Caco-2 (cell line): ENCODE measurements around the gene DERA. TPM values are rescaled to one million over a fixed set of nuclear protein-coding genes. Genes with fewer than 3 reads are reported as not detected.

Experiments
- BruUV-seq: library from RNA; stranded (reverse); fragments of 400-500 nt; replicated peaks from 2 replicates; lab custom pipeline; 2021; lab: Mats Ljungman, UMichigan
- CTCF ChIA-PET: fragments of 300-600 bp; sonication (Branson Sonifier 250); formaldehyde crosslinking; loops from one replicate; lab custom pipeline; 2022; ENCODE audit warnings: antibody characterized with exemption; lab: Charles Lee
- POLR2A ChIA-PET: fragments of 300-600 bp; sonication (Branson Sonifier 250); formaldehyde crosslinking; loops from one replicate; lab custom pipeline; 2022; ENCODE audit warnings: antibody characterized with exemption; lab: Charles Lee
- DNase-seq, 2 experiments: peaks; one replicate each; pipeline versions ENCODE4 v3.0.0 to v3.0.0-alpha.2; 2020 to 2022
- H3K27me3 ChIP-seq: replicated peaks from 2 replicates; pipeline ENCODE4 v1.6.0; 2011; ENCODE audit warnings: low read length; ENCODE audit not compliant: control insufficient read depth, insufficient read depth
- H3K36me3 ChIP-seq: 2 replicates; pipeline ENCODE4 v1.5.1; 2011; ENCODE audit warnings: low read length; ENCODE audit not compliant: control insufficient read depth, insufficient read depth
- H3K4me1 ChIP-seq: fragments of 250-450 bp; sonication (Bioruptor Pico); 2 replicates; pipeline ENCODE4 v1.5.1; 2020; ENCODE audit warnings: mild to moderate bottlenecking
- H3K4me3 ChIP-seq: 2 replicates; pipeline ENCODE4 v1.5.1; 2011; ENCODE audit warnings: low read depth, mild to moderate bottlenecking, control low read depth, low read length
- H3K9me3 ChIP-seq: fragments of 250-450 bp; sonication (Bioruptor Pico); 2 replicates; pipeline ENCODE4 v1.5.1; 2020; ENCODE audit warnings: mild to moderate bottlenecking, moderate library complexity
- H3K27ac Mint-ChIP-seq: one replicate; pipeline ENCODE4 v1.8.0; 2022; ENCODE audit warnings: mixed read lengths; ENCODE audit not compliant: unreplicated experiment
- H3K27me3 Mint-ChIP-seq: one replicate; pipeline ENCODE4 v1.8.0; 2022; ENCODE audit warnings: mixed read lengths; ENCODE audit not compliant: insufficient read depth, unreplicated experiment
- H3K36me3 Mint-ChIP-seq: one replicate; pipeline ENCODE4 v1.8.0; 2022; ENCODE audit warnings: mild to moderate bottlenecking, mixed read lengths; ENCODE audit not compliant: insufficient read depth, unreplicated experiment
- H3K4me1 Mint-ChIP-seq: one replicate; pipeline ENCODE4 v1.8.0; 2022; ENCODE audit warnings: low read depth, mixed read lengths; ENCODE audit not compliant: unreplicated experiment
- H3K4me3 Mint-ChIP-seq: one replicate; pipeline ENCODE4 v1.8.0; 2022; ENCODE audit warnings: mild to moderate bottlenecking, moderate library complexity, mixed read lengths; ENCODE audit not compliant: unreplicated experiment
- H3K9me3 Mint-ChIP-seq: one replicate; pipeline ENCODE4 v1.8.0; 2022; ENCODE audit warnings: mixed read lengths; ENCODE audit not compliant: unreplicated experiment
- intact Hi-C: fragments of 100-400 bp; cut with micrococcal nuclease; formaldehyde crosslinking; loops from one replicate; pipeline ENCODE4 v1.10.0; 2022; ENCODE audit not compliant: unreplicated experiment
- total RNA-seq: library from RNA; stranded (reverse); gene quantifications from 2 replicates; pipeline ENCODE4 v1.2.3, GENCODE V29; 2022
- TF ChIP-seq, protein P1 (sequence below), 2 experiments: fragments of 200-600 bp in 1 of 2; IDR thresholded peaks; 1 replicate in 1 of 2; 2 replicates in 1 of 2; pipeline versions ENCODE4 v1.5.1 to v1.8.0; 2011 to 2022; ENCODE audit warnings: antibody characterized with exemption in 1 of 2, control low read depth in 1 of 2, inconsistent platforms in 1 of 2, low read depth in 1 of 2, low read length in 1 of 2, mild to moderate bottlenecking in 1 of 2, moderate library complexity in 1 of 2; ENCODE audit not compliant: insufficient read depth in 1 of 2, severe bottlenecking in 1 of 2, unreplicated experiment in 1 of 2

DERA gene
- total RNA-seq, 1 experiment from 2014 or later, result 86.4 TPM

GRCh38 chr12:15995801-15996200 lies 84.7 kb downstream of the DERA start:
- H3K9me3 Mint-ChIP-seq, result no peaks in the 10 kb centered on the region
- Histone ChIP-seq H3K4me3 (no peak overlapping the region), H3K27me3 (no peaks in the 10 kb centered on the region), H3K4me1 (no peaks in the 10 kb centered on the region; the same call in 1 of the 2 replicates), H3K36me3 (peaks cover 1% of the 10 kb centered on the region; the same call in 1 of the 2 replicates), H3K9me3 (no peaks in the 10 kb centered on the region)
- intact Hi-C loops, result loop anchor here (1.0 to 2.0 kb wide), 5 partner anchors 34 to 364 kb away; no protein-coding TSS in a partner anchor
- peaks cover 4% of the 10 kb centered on the region for H3K4me1 Mint-ChIP-seq
- TF ChIP-seq, protein P1, sequence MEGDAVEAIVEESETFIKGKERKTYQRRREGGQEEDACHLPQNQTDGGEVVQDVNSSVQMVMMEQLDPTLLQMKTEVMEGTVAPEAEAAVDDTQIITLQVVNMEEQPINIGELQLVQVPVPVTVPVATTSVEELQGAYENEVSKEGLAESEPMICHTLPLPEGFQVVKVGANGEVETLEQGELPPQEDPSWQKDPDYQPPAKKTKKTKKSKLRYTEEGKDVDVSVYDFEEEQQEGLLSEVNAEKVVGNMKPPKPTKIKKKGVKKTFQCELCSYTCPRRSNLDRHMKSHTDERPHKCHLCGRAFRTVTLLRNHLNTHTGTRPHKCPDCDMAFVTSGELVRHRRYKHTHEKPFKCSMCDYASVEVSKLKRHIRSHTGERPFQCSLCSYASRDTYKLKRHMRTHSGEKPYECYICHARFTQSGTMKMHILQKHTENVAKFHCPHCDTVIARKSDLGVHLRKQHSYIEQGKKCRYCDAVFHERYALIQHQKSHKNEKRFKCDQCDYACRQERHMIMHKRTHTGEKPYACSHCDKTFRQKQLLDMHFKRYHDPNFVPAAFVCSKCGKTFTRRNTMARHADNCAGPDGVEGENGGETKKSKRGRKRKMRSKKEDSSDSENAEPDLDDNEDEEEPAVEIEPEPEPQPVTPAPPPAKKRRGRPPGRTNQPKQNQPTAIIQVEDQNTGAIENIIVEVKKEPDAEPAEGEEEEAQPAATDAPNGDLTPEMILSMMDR (IDR thresholded peaks at IDR 0.05; ENCODE audit: insufficient read depth in 1 of 2, low read depth in 1 of 2, low read length in 1 of 2, severe bottlenecking in 1 of 2, unreplicated experiment in 1 of 2), result no peak
- CTCF ChIA-PET, result interaction anchor here (0.8 kb wide), 1 partner anchor 848 kb away, joined by 3 read pairs; no protein-coding TSS in a partner anchor
- H3K4me3 Mint-ChIP-seq, result no peak overlapping the region
- POLR2A ChIA-PET, result no interaction called here
- H3K27ac Mint-ChIP-seq, result no peak overlapping the region
- DNase-seq, result no peak
- peaks cover 12% of the 10 kb centered on the region for H3K36me3 Mint-ChIP-seq
- BruUV-seq, result no TSS peak
- H3K27me3 Mint-ChIP-seq, result no peaks in the 10 kb centered on the region

DNA sequence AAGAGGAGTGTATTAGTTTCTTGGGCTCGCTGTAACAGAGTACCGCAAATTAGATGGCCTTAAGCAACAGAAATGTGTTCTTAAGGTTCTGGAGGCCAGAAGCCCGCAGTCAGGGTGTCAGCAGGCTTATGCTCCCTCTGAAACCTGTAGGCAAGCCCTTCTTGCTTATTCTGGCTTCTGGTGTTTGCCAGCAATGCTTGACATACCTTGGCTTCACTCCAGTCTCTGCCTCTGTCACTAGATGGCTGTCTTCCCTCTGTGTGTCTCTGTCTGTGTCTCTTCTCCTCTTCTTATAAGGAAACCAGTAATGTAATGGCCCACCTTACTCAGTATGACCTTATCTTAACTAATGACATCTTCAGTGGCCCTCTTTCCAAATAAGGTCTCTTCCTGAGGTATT lies 85.1 kb downstream of the DERA start:
- Histone ChIP-seq H3K4me1 (no peaks in the 10 kb centered on the region; the same call in 1 of the 2 replicates), H3K4me3 (no peak overlapping the region), H3K36me3 (peaks cover 1% of the 10 kb centered on the region; the same call in 1 of the 2 replicates), H3K9me3 (no peaks in the 10 kb centered on the region), H3K27me3 (no peaks in the 10 kb centered on the region)
- intact Hi-C loops, result loop anchor here (1.0 to 2.0 kb wide), 5 partner anchors 34 to 364 kb away; no protein-coding TSS in a partner anchor
- H3K27me3 Mint-ChIP-seq, result no peaks in the 10 kb centered on the region
- peaks cover 4% of the 10 kb centered on the region for H3K4me1 Mint-ChIP-seq
- H3K9me3 Mint-ChIP-seq, result no peaks in the 10 kb centered on the region
- no TSS peak for BruUV-seq
- H3K4me3 Mint-ChIP-seq, result no peak overlapping the region
- DNase-seq, result peak in 1 of 2 experiments; percentile 58
- no peak overlapping the region for H3K27ac Mint-ChIP-seq
- peaks cover 12% of the 10 kb centered on the region for H3K36me3 Mint-ChIP-seq
- ChIA-PET POLR2A (no interaction called here), CTCF (no interaction called here)
- TF ChIP-seq, protein P1 (IDR thresholded peaks at IDR 0.05; ENCODE audit: insufficient read depth in 1 of 2, low read depth in 1 of 2, low read length in 1 of 2, severe bottlenecking in 1 of 2, unreplicated experiment in 1 of 2), result peak; percentile 34 to 51

- Histone ChIP-seq H3K36me3 (peaks cover 1% of the 10 kb centered on the region; the same call in 1 of the 2 replicates), H3K4me1 (no peaks in the 10 kb centered on the region; the same call in 1 of the 2 replicates), H3K4me3 (no peak overlapping the region), H3K9me3 (no peaks in the 10 kb centered on the region), H3K27me3 (no peaks in the 10 kb centered on the region)
- H3K9me3 Mint-ChIP-seq, result no peaks in the 10 kb centered on the region
- ChIA-PET CTCF (no interaction called here), POLR2A (no interaction called here)
- no TSS peak for BruUV-seq
- H3K4me1 Mint-ChIP-seq, result peaks cover 4% of the 10 kb centered on the region
- peaks cover 12% of the 10 kb centered on the region for H3K36me3 Mint-ChIP-seq
- H3K27ac Mint-ChIP-seq, result no peak overlapping the region
- TF ChIP-seq, protein P1 (IDR thresholded peaks at IDR 0.05; ENCODE audit: insufficient read depth in 1 of 2, low read depth in 1 of 2, low read length in 1 of 2, severe bottlenecking in 1 of 2, unreplicated experiment in 1 of 2), result no peak
- no peaks in the 10 kb centered on the region for H3K27me3 Mint-ChIP-seq
- H3K4me3 Mint-ChIP-seq, result no peak overlapping the region
- intact Hi-C loops, result loop anchor here (1.0 to 2.0 kb wide), 5 partner anchors 33 to 363 kb away; no protein-coding TSS in a partner anchor
- DNase-seq, result no peak
Measured at GRCh38 chr12:15996948-15997347, 85.8 kb downstream of the DERA start.
